PFSK-1 (cell line): ENCODE data around the gene FXYD1. TPM values are rescaled to one million over a fixed set of nuclear protein-coding genes. Genes with fewer than 3 reads are reported as not detected.

Experiments used
- FOXP2 ChIP-seq: optimal IDR thresholded peaks from 2 replicates; pipeline ENCODE3; 2011; ENCODE audit warnings: borderline replicate concordance, control low read depth, inconsistent platforms; ENCODE audit not compliant: insufficient read depth; ENCODE audit errors: extremely low read length, extremely low read depth
- POLR2AphosphoS5 ChIP-seq: IDR thresholded peaks from 2 replicates; pipeline ENCODE4 v1.6.1; 2012; ENCODE audit warnings: low read depth, mild to moderate bottlenecking, control low read depth, low read length, moderate library complexity
- SIN3A ChIP-seq: IDR thresholded peaks from 2 replicates; pipeline ENCODE4 v1.6.1; 2012; ENCODE audit warnings: mild to moderate bottlenecking, low read length, moderate library complexity, borderline replicate concordance; ENCODE audit not compliant: insufficient read depth
- TAF1 ChIP-seq: IDR thresholded peaks from 2 replicates; pipeline ENCODE4 v1.6.1; 2012; ENCODE audit warnings: low read length, control low read depth, borderline replicate concordance; ENCODE audit not compliant: insufficient read depth
- polyA plus RNA-seq: library from polyadenylated mRNA; unstranded; fragments of >200 nt; gene quantifications from one replicate; pipeline ENCODE4 v1.2.1, GENCODE V29; 2012; ENCODE audit warnings: low read depth, missing spikeins; ENCODE audit not compliant: insufficient read length
- TF ChIP-seq, protein P1 (sequence below), 2 experiments: IDR thresholded peaks; 2 replicates each; pipeline versions ENCODE4 v1.6.1 to v1.8.0; 2011 to 2012; ENCODE audit warnings: low read depth in 2 of 2, low read length in 2 of 2, control low read depth in 1 of 2, inconsistent platforms in 1 of 2, mild to moderate bottlenecking in 1 of 2, moderate library complexity in 1 of 2; ENCODE audit not compliant: insufficient read depth in 1 of 2

The FXYD1 gene
- polyA plus RNA-seq: 0.61 TPM

DNA sequence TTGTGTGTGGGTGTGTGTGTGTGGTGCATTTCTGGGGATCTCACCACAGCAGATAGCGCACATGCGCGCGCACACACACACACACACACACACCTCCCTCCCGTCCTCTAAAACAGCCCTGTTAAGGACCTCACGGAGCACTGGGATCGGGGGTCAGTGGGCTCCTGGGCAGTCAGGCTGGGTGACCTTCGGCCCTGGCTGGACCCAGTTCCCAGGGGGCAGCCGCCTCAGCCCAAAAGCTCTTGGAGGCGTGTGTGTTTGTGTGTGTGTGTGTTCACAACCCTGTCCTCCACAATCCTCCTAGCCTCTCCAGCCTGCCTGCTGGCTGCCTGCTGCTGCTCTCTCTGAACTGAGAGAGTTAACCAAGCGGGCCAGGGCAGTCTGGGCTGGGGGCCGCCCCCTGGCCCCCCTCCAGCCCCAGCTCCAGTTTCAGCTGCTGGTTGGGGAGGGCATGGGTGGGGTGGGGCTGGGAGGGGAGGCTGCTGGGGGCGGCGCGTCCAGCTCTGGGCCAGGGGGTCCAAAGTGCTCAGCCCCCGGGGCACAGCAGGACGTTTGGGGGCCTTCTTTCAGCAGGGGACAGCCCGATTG is at the start of gene FXYD1:
TSS of gene FXYD1 (plus strand) at position 520 of the 588 bp plus-strand sequence. CDS start 1,256 bp downstream, outside the sequence.
- TF ChIP-seq SIN3A (no peak), TAF1 (no peak), POLR2AphosphoS5 (no peak), FOXP2 (no peak)
- TF ChIP-seq, protein P1, sequence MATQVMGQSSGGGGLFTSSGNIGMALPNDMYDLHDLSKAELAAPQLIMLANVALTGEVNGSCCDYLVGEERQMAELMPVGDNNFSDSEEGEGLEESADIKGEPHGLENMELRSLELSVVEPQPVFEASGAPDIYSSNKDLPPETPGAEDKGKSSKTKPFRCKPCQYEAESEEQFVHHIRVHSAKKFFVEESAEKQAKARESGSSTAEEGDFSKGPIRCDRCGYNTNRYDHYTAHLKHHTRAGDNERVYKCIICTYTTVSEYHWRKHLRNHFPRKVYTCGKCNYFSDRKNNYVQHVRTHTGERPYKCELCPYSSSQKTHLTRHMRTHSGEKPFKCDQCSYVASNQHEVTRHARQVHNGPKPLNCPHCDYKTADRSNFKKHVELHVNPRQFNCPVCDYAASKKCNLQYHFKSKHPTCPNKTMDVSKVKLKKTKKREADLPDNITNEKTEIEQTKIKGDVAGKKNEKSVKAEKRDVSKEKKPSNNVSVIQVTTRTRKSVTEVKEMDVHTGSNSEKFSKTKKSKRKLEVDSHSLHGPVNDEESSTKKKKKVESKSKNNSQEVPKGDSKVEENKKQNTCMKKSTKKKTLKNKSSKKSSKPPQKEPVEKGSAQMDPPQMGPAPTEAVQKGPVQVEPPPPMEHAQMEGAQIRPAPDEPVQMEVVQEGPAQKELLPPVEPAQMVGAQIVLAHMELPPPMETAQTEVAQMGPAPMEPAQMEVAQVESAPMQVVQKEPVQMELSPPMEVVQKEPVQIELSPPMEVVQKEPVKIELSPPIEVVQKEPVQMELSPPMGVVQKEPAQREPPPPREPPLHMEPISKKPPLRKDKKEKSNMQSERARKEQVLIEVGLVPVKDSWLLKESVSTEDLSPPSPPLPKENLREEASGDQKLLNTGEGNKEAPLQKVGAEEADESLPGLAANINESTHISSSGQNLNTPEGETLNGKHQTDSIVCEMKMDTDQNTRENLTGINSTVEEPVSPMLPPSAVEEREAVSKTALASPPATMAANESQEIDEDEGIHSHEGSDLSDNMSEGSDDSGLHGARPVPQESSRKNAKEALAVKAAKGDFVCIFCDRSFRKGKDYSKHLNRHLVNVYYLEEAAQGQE (IDR thresholded peaks at IDR 0.05; ENCODE audit: insufficient read depth in 1 of 2, low read depth in 2 of 2, low read length in 2 of 2): no peak

DNA sequence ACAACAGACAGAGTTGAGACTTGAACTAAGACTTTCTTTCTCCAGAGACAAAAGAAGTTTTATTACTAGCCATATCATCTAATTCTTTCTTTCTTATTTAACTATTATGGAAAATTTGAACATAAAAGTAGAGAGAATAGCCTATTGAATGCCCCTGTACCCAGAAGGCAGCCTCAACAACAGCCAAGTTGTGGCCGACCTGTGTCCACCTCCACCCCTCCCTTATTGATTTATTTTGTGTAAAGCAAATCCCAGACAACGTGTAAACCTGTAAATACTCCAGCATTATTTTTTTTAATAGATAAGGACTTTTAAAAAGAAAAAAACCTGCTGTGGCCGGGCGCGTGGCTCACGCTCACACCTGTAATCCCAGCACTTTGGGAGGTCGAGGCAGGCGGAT is 49.1 kb upstream of the FXYD1 start:
- TF ChIP-seq FOXP2 (no peak), SIN3A (no peak), POLR2AphosphoS5 (no peak), TAF1 (no peak)
- TF ChIP-seq, protein P1 (IDR thresholded peaks at IDR 0.05; ENCODE audit: insufficient read depth in 1 of 2, low read depth in 2 of 2, low read length in 2 of 2): no peak

- no peak for TF ChIP-seq FOXP2
- no peak for TF ChIP-seq SIN3A
- no peak for TF ChIP-seq POLR2AphosphoS5
- TF ChIP-seq, protein P1 (IDR thresholded peaks at IDR 0.05; ENCODE audit: insufficient read depth in 1 of 2, low read depth in 2 of 2, low read length in 2 of 2): no peak
- TF ChIP-seq TAF1: no peak
These were observed 48.5 kb upstream of the FXYD1 start for GRCh38 chr19:35090160-35090505.

GRCh38 chr19:35090506-35091214 is 48.0 kb upstream of the FXYD1 start:
- TF ChIP-seq FOXP2 (no peak), POLR2AphosphoS5 (no peak), TAF1 (no peak), SIN3A (no peak)
- TF ChIP-seq, protein P1 (IDR thresholded peaks at IDR 0.05; ENCODE audit: insufficient read depth in 1 of 2, low read depth in 2 of 2, low read length in 2 of 2): no peak
